ENCODE measurements around the gene KCNQ1OT1. TPM values are rescaled to one million over a fixed set of nuclear protein-coding genes. Genes with fewer than 3 reads are reported as not detected.

Gene KCNQ1OT1
- total and polyA plus RNA-seq, 12 donors = 0.01 to 0.73 (median 0.43) TPM

GRCh38 chr11:2719831-2720590, 20.2 kb upstream of the KCNQ1OT1 start:
- peaks cover 0 to 15% (median 4%) of the 10 kb centered on the region in 9 donors for H3K4me1 ChIP-seq
- no peaks in the 10 kb centered on the region for H3K36me3 ChIP-seq
- DNase-seq = peak in 1 of 2 donors; percentile 3
- no peak for TF ChIP-seq CTCF (IDR thresholded peaks at IDR 0.05)
- no peaks in the 10 kb centered on the region for H3K27me3 ChIP-seq
- 87 to 88% methylated on average over 17 of the region's 17 CpGs for WGBS, 2 donors
- no peaks in the 10 kb centered on the region for H3K9me3 ChIP-seq
- ATAC-seq = no peak
- intact Hi-C loops (cut with DNase I) = loop anchor here in 1 of 10 donors (10.0 kb wide), 1 partner anchor 865 kb away; the partner anchor contains the start of gene LSP1
- H3K27ac ChIP-seq = no peak overlapping the region
- no peak overlapping the region for H3K4me3 ChIP-seq

DNA sequence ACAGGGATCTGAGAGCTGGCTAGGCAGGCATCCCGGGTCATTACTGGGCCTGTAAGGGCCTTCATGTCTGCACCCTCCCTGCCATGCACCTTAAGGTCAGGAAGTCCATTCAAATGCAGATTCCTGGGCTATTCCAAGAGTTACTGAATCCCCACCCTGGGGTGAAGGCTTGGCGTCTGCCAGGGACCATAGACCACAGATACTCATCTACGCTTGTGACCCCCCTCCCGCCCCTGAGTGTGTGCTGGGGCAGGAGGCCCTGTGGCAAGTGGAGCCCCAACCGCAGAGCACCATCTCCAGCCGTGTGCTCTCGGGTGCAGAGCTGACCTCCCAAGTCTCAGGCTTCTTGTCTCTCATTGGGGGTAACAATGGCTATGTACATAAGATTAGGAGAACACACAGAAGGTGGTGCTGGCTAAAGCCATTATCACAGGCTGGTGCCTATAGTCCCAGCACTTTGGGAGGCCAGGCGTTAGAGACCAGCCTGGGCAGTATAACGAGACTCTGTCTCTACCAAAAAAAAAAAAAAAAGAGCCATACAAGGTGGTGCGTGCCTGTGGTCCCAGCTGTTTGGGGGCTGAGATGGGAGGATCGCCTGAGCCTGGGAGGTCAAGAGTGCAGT, 19.1 kb upstream of the KCNQ1OT1 start:
- TF ChIP-seq CTCF (IDR thresholded peaks at IDR 0.05) = no peak
- no peak overlapping the region for H3K4me3 ChIP-seq
- H3K4me1 ChIP-seq = peaks cover 0 to 12% (median 0%) of the 10 kb centered on the region in 9 donors
- no peak overlapping the region for H3K27ac ChIP-seq
- H3K36me3 ChIP-seq = no peaks in the 10 kb centered on the region
- intact Hi-C loops (cut with DNase I) = no loop called here
- H3K27me3 ChIP-seq = no peaks in the 10 kb centered on the region
- ATAC-seq = no peak
- DNase-seq = no peak
- no peaks in the 10 kb centered on the region for H3K9me3 ChIP-seq
- WGBS, 2 donors = 96 to 97% methylated on average over 11 of the region's 11 CpGs

GRCh38 chr11:2717561-2718325, 17.9 kb upstream of the KCNQ1OT1 start:
- no peak overlapping the region for H3K27ac ChIP-seq
- H3K9me3 ChIP-seq = no peaks in the 10 kb centered on the region
- no peaks in the 10 kb centered on the region for H3K27me3 ChIP-seq
- peak in 1 of 2 donors; percentile 5 for DNase-seq
- no peak for TF ChIP-seq CTCF (IDR thresholded peaks at IDR 0.05)
- no peak for ATAC-seq
- intact Hi-C loops (cut with DNase I) = no loop called here
- H3K4me1 ChIP-seq = peaks cover 0 to 12% (median 0%) of the 10 kb centered on the region in 9 donors
- H3K4me3 ChIP-seq = no peak overlapping the region
- WGBS, 2 donors = 93 to 94% methylated on average over 22 of the region's 22 CpGs
- no peaks in the 10 kb centered on the region for H3K36me3 ChIP-seq

DNA sequence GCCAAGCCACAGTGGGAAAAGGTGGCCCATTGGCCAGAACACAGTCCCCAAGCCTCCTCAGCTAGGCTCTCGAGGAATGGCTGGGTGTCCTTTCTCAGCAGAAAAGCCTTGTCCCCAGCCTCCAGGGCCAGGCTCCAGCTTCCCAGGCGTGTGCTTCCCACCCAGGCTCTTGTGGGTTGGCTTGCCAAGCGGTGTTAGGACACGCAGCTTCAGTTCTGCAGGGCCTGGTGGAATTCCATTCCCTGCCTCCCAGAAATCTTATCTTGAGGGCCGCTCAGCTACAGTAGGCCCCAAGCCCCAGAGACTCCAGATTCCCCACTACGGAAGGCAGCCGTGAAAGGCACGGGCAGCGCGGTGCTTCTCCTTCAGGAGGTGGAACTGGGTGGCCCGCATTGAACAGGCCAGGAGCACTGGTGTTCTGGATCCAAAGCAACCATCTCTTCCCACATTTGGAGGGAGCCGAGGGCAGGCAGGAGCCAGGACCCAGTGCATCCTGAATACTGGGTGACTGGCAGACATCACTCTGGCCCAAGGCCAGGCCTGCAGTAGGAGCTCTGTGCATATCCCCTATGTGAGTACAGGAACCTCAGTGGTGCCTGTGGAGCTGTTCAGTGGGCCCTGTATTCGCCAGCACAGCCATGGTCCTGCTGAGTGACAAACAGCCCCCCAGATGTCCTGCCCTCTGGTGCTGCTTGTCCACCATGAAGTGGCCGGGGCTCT, 16.7 kb upstream of the KCNQ1OT1 start:
- H3K9me3 ChIP-seq = no peaks in the 10 kb centered on the region
- peaks cover 0 to 12% (median 0%) of the 10 kb centered on the region in 9 donors for H3K4me1 ChIP-seq
- no peaks in the 10 kb centered on the region for H3K27me3 ChIP-seq
- 67 to 77% methylated on average over 14 of the region's 14 CpGs for WGBS, 2 donors
- ATAC-seq (peak in 5 of 8 donors; percentile 19 to 34 (median 31)), DNase-seq (peak in 1 of 2 donors; percentile 26)
- no peak for TF ChIP-seq CTCF (IDR thresholded peaks at IDR 0.05)
- no peaks in the 10 kb centered on the region for H3K36me3 ChIP-seq
- intact Hi-C loops (cut with DNase I) = no loop called here
- no peak overlapping the region for H3K27ac ChIP-seq
- H3K4me3 ChIP-seq = no peak overlapping the region

Measured in heart right ventricle (tissue), 16 donors.